Esophagus muscularis mucosa (tissue), 4 donors: ENCODE results near the gene PRRC2B. TPM values are rescaled to one million over a fixed set of nuclear protein-coding genes. Genes with fewer than 3 reads are reported as not detected.

Source experiments
- DNase-seq: peaks from one replicate; pipeline ENCODE4 v3.0.0-alpha.2; 2017; ENCODE audit errors: extremely low spot score
- H3K27ac ChIP-seq, 4 donors: fragments of 200-600 bp; sonication (generic); replicated peaks in 1 of 4; 1 replicate in 3 of 4; 2 replicates in 1 of 4; pipeline ENCODE4 v1.5.1; 2016 to 2019; ENCODE audit warnings: mild to moderate bottlenecking in 1 of 4
- H3K27me3 ChIP-seq, 4 donors: fragments of 200-600 bp; sonication (generic); one replicate each; pipeline versions ENCODE4 v1.5.1 to v1.6.0; 2016 to 2019
- H3K36me3 ChIP-seq, 4 donors: fragments of 200-600 bp; sonication (generic); one replicate each; pipeline ENCODE4 v1.5.1; 2016 to 2019
- H3K4me1 ChIP-seq, 4 donors: fragments of 200-600 bp; sonication (generic); one replicate each; pipeline ENCODE4 v1.5.1; 2016 to 2019
- H3K4me3 ChIP-seq, 4 donors: fragments of 200-600 bp; sonication (generic); 1 replicate in 2 of 4; 2 replicates in 2 of 4; pipeline ENCODE4 v1.5.1; 2016 to 2019; ENCODE audit warnings: mild to moderate bottlenecking in 4 of 4, moderate library complexity in 1 of 4
- H3K9me3 ChIP-seq, 4 donors: fragments of 200-600 bp; sonication (generic); 1 replicate in 3 of 4; 2 replicates in 1 of 4; pipeline ENCODE4 v1.5.1; 2016 to 2019
- CTCF ChIP-seq, 3 experiments: fragments of 200-600 bp in 2 of 3; fragments of 450-650 bp in 1 of 3; sonication (generic) in 2 of 3; IDR thresholded peaks; one replicate each; pipeline ENCODE4 v1.5.1; 2017 to 2019; ENCODE audit warnings: antibody characterized with exemption in 3 of 3, mild to moderate bottlenecking in 2 of 3, moderate library complexity in 1 of 3
- EP300 ChIP-seq: sonication (generic); formaldehyde crosslinking; IDR thresholded peaks from one replicate; pipeline ENCODE4 v1.6.1; 2017; ENCODE audit warnings: antibody characterized with exemption
- POLR2A ChIP-seq: fragments of 450-650 bp; IDR thresholded peaks from one replicate; pipeline ENCODE4 v1.6.1; 2017; ENCODE audit warnings: antibody characterized with exemption, moderate library complexity, mild to moderate bottlenecking, low read depth
- POLR2AphosphoS5 ChIP-seq, 2 donors: sonication (generic); formaldehyde crosslinking; IDR thresholded peaks; one replicate each; pipeline ENCODE4 v1.6.1; 2017; ENCODE audit warnings: antibody characterized with exemption in 2 of 2
- WGBS: methylation state at CpG from one replicate; pipeline ENCODE4 v1.1.5; 2018; 5-methylcytosine and 5-hydroxymethylcytosine counted together
- intact Hi-C: fragments of 100-400 bp; cut with DNase I; formaldehyde crosslinking; loops from one replicate; pipeline ENCODE4 v1.15.1; 2023
- total RNA-seq, 4 donors: library from RNA; depleted of rRNA; stranded (reverse); fragments of >200 nt; gene quantifications; one replicate each; pipeline versions ENCODE4 v1.1.0 to v1.2.1, GENCODE V29; 2016

Gene PRRC2B
- total RNA-seq, 4 donors from 2014 or later: 109 to 226 (median 148) TPM

- DNase-seq: no peak
- Histone ChIP-seq H3K4me3 (peak overlapping the region in 1 of 4 donors; percentile 32), H3K36me3 (no peaks in the 10 kb centered on the region), H3K27ac (peak overlapping the region; percentile 68 to 99 (median 80)), H3K4me1 (peaks cover 97 to 100% (median 100%) of the 10 kb centered on the region in 4 donors), H3K27me3 (no peaks in the 10 kb centered on the region), H3K9me3 (no peaks in the 10 kb centered on the region)
- TF ChIP-seq CTCF (IDR thresholded peaks at IDR 0.05) (no peak), EP300 (no peak), POLR2AphosphoS5 (IDR thresholded peaks at IDR 0.05) (no peak), POLR2A (no peak)
- 75% methylated on average over 6 of the region's 6 CpGs for WGBS
- intact Hi-C loops: no loop called here
Measured at GRCh38 chr9:131402073-131402472, 8.2 kb downstream of the PRRC2B start.

- WGBS: 47% methylated on average over 6 of the region's 12 CpGs
- intact Hi-C loops: no loop called here
- TF ChIP-seq POLR2A: no peak
- TF ChIP-seq EP300: peak; percentile 86
- no peak for TF ChIP-seq CTCF (IDR thresholded peaks at IDR 0.05)
- peak; percentile 88 to 90 for TF ChIP-seq POLR2AphosphoS5 (IDR thresholded peaks at IDR 0.05)
- Histone ChIP-seq H3K27ac (peak overlapping the region; percentile 68 to 99 (median 80)), H3K4me1 (peaks cover 97 to 100% (median 100%) of the 10 kb centered on the region in 4 donors), H3K36me3 (no peaks in the 10 kb centered on the region), H3K4me3 (peak overlapping the region; percentile 12 to 38 (median 34)), H3K27me3 (no peaks in the 10 kb centered on the region), H3K9me3 (no peaks in the 10 kb centered on the region)
- DNase-seq: peak; percentile 97
Measured at GRCh38 chr9:131402738-131403492, 9.0 kb downstream of the PRRC2B start.

- H3K36me3 ChIP-seq: no peaks in the 10 kb centered on the region
- H3K27me3 ChIP-seq: no peaks in the 10 kb centered on the region
- H3K4me1 ChIP-seq: peaks cover 97 to 100% (median 100%) of the 10 kb centered on the region in 4 donors
- no peak for DNase-seq
- H3K9me3 ChIP-seq: no peaks in the 10 kb centered on the region
- no peak for TF ChIP-seq POLR2A
- TF ChIP-seq CTCF (IDR thresholded peaks at IDR 0.05): no peak
- TF ChIP-seq POLR2AphosphoS5 (IDR thresholded peaks at IDR 0.05): no peak
- no peak for TF ChIP-seq EP300
- H3K4me3 ChIP-seq: no peak overlapping the region
- 92% methylated on average over 6 of the region's 6 CpGs for WGBS
- H3K27ac ChIP-seq: peak overlapping the region; percentile 68 to 99 (median 80)
- intact Hi-C loops: no loop called here
Measured at GRCh38 chr9:131403493-131403773, 9.5 kb downstream of the PRRC2B start.

GRCh38 chr9:131404581-131404980 lies 10.7 kb downstream of the PRRC2B start:
- Histone ChIP-seq H3K27me3 (no peaks in the 10 kb centered on the region), H3K4me3 (peak overlapping the region in 1 of 4 donors; percentile 9), H3K4me1 (peaks cover 95 to 100% (median 100%) of the 10 kb centered on the region in 4 donors), H3K27ac (peak overlapping the region; percentile 68 to 99 (median 80)), H3K36me3 (no peaks in the 10 kb centered on the region), H3K9me3 (no peaks in the 10 kb centered on the region)
- WGBS: 28% methylated on average over 5 of the region's 5 CpGs
- peak in 1 of 2 donors; percentile 26 for TF ChIP-seq POLR2AphosphoS5 (IDR thresholded peaks at IDR 0.05)
- no peak for TF ChIP-seq CTCF (IDR thresholded peaks at IDR 0.05)
- no peak for TF ChIP-seq POLR2A
- no peak for TF ChIP-seq EP300
- no peak for DNase-seq
- intact Hi-C loops: no loop called here
